ENCODE measurements around the gene RBM33. TPM values are rescaled to one million over a fixed set of nuclear protein-coding genes. Genes with fewer than 3 reads are reported as not detected.
"Not testable (repeated sequence)": the region's sequence is repeated elsewhere in the genome, so short reads cannot be mapped to it uniquely, and the experiment has no call there.

Gene RBM33
- polyA plus RNA-seq, 3 donors, result 15.0 to 27.7 (median 22.2) TPM

GRCh38 chr7:155612658-155613057, 31.8 kb upstream of the RBM33 start:
- H2AFZ ChIP-seq (ENCODE audit: insufficient read depth, low read depth, low read length, poor library complexity, severe bottlenecking), result no peak overlapping the region
- intact Hi-C loops (cut with micrococcal nuclease), result no loop called here
- H3K4me3 ChIP-seq (replicated peaks in 1 of 3; ENCODE audit: low read depth in 2 of 3, low read length in 3 of 3), result no peak overlapping the region
- peaks cover 0 to 2% of the 10 kb centered on the region in 2 donors for H3K4me1 ChIP-seq (ENCODE audit: control insufficient read depth in 1 of 2, insufficient read depth in 2 of 2, low read length in 2 of 2)
- Mint-ChIP-seq H3K27ac (no peak overlapping the region), H3K9me3 (peaks cover 11 to 26% (median 17%) of the 10 kb centered on the region in 7 donors), H3K4me3 (no peak overlapping the region), H3K27me3 (ENCODE audit: low read depth in 3 of 3) (peaks cover 5 to 7% (median 7%) of the 10 kb centered on the region in 3 donors), H3K36me3 (peaks cover 0 to 3% of the 10 kb centered on the region in 2 donors), H3K4me1 (peaks cover 6% of the 10 kb centered on the region)
- no peaks in the 10 kb centered on the region for H3K36me3 ChIP-seq (replicated peaks in 1 of 2; ENCODE audit: control insufficient read depth in 1 of 2, insufficient read depth in 2 of 2, low read length in 2 of 2)
- H3K27ac ChIP-seq (ENCODE audit: low read depth in 1 of 2, low read length in 2 of 2), result no peak overlapping the region
- H3K9ac ChIP-seq (ENCODE audit: insufficient read depth, low read length, poor library complexity, severe bottlenecking), result no peak overlapping the region
- no peaks in the 10 kb centered on the region for H3K9me3 ChIP-seq (replicated peaks in 1 of 2; ENCODE audit: control insufficient read depth in 1 of 2, insufficient read depth in 1 of 2, low read length in 2 of 2)
- H3K4me2 ChIP-seq (replicated peaks; ENCODE audit: extremely low read depth, low read length, poor library complexity, severe bottlenecking), result no peak overlapping the region
- 93% methylated on average over 7 of the region's 10 CpGs for WGBS (ENCODE audit: insufficient coverage)
- H3K79me2 ChIP-seq (ENCODE audit: insufficient read depth, low read length), result no peaks in the 10 kb centered on the region
- no peak for DNase-seq
- no peaks in the 10 kb centered on the region for H4K20me1 ChIP-seq (ENCODE audit: insufficient read depth, low read length)
- H3K27me3 ChIP-seq (ENCODE audit: control insufficient read depth in 2 of 2, insufficient read depth in 2 of 2, low read length in 2 of 2), result no peaks in the 10 kb centered on the region
- TF ChIP-seq CTCF (IDR thresholded peaks at IDR 0.05), result no peak

GRCh38 chr7:155615085-155615484, 29.4 kb upstream of the RBM33 start:
- H3K4me1 ChIP-seq (ENCODE audit: control insufficient read depth in 1 of 2, insufficient read depth in 2 of 2, low read length in 2 of 2); H3K27me3 Mint-ChIP-seq (ENCODE audit: low read depth in 3 of 3); H3K36me3 ChIP-seq (replicated peaks in 1 of 2; ENCODE audit: control insufficient read depth in 1 of 2, insufficient read depth in 2 of 2, low read length in 2 of 2); H3K27me3 ChIP-seq (ENCODE audit: control insufficient read depth in 2 of 2, insufficient read depth in 2 of 2, low read length in 2 of 2); H3K4me2 ChIP-seq (replicated peaks; ENCODE audit: extremely low read depth, low read length, poor library complexity, severe bottlenecking); H4K20me1 ChIP-seq (ENCODE audit: insufficient read depth, low read length); intact Hi-C loops (cut with micrococcal nuclease); H3K36me3 Mint-ChIP-seq; H3K9me3 ChIP-seq (replicated peaks in 1 of 2; ENCODE audit: control insufficient read depth in 1 of 2, insufficient read depth in 1 of 2, low read length in 2 of 2); H3K79me2 ChIP-seq (ENCODE audit: insufficient read depth, low read length); H3K4me1 Mint-ChIP-seq; H3K27ac ChIP-seq (ENCODE audit: low read depth in 1 of 2, low read length in 2 of 2); H3K4me3 Mint-ChIP-seq; H3K9ac ChIP-seq (ENCODE audit: insufficient read depth, low read length, poor library complexity, severe bottlenecking); H3K4me3 ChIP-seq (replicated peaks in 1 of 3; ENCODE audit: low read depth in 2 of 3, low read length in 3 of 3); H2AFZ ChIP-seq (ENCODE audit: insufficient read depth, low read depth, low read length, poor library complexity, severe bottlenecking); H3K27ac Mint-ChIP-seq; DNase-seq: not testable (repeated sequence)
- peaks cover 12 to 26% (median 20%) of the 10 kb centered on the region in 7 donors for H3K9me3 Mint-ChIP-seq
- WGBS (ENCODE audit: insufficient coverage), result 99% methylated on average over 5 of the region's 6 CpGs
